Activated naive CD8-positive, alpha-beta T cell treated with anti-CD3 and anti-CD28 coated beads, Interleukin-2, amount 10 ng/mL, durations not matched to agents 7 days and 5 days (primary cell): ENCODE data around the gene ATAD2B. TPM values are rescaled to one million over a fixed set of nuclear protein-coding genes. Genes with fewer than 3 reads are reported as not detected.

ENCODE experiments used
- ATAC-seq: fragments of 150-1000 bp; cut with Tn5 transposase; one replicate; pipeline ENCODE4 v1.10.0; 2021; ENCODE audit warnings: low read depth, moderate library complexity
- POLR2A ChIA-PET: fragments of 350-600 bp; sonication (Branson Sonifier 250); formaldehyde crosslinking; loops from one replicate; lab custom pipeline; 2021; ENCODE audit warnings: antibody characterized with exemption; lab: Charles Lee
- DNase-seq: peaks from one replicate; pipeline ENCODE4 v3.0.0; 2021
- H3K27ac Mint-ChIP-seq: one replicate; pipeline ENCODE4 v1.8.0; 2022; ENCODE audit warnings: mild to moderate bottlenecking, mixed read lengths
- H3K27me3 Mint-ChIP-seq: one replicate; pipeline ENCODE4 v1.8.0; 2022; ENCODE audit warnings: mild to moderate bottlenecking, moderate library complexity, mixed read lengths
- H3K36me3 Mint-ChIP-seq: one replicate; pipeline ENCODE4 v1.8.0; 2021; ENCODE audit warnings: mild to moderate bottlenecking, mixed read lengths
- H3K4me1 Mint-ChIP-seq: one replicate; pipeline ENCODE4 v1.8.0; 2021; ENCODE audit warnings: mixed read lengths
- H3K4me3 Mint-ChIP-seq: one replicate; pipeline ENCODE4 v1.8.0; 2022; ENCODE audit warnings: mild to moderate bottlenecking, moderate library complexity, mixed read lengths
- H3K9me3 Mint-ChIP-seq: one replicate; pipeline ENCODE4 v1.8.0; 2021; ENCODE audit warnings: mixed read lengths
- total RNA-seq, 2 experiments: library from RNA; stranded (reverse); gene quantifications; one replicate each; pipeline ENCODE4 v1.2.3, GENCODE V29; 2021

ATAD2B gene
- total RNA-seq, 2 experiments from 2014 or later = 33.2 to 34.6 TPM

- H3K4me1 Mint-ChIP-seq = no peaks in the 10 kb centered on the region
- H3K27me3 Mint-ChIP-seq = no peaks in the 10 kb centered on the region
- POLR2A ChIA-PET = no interaction called here
- no peak overlapping the region for H3K4me3 Mint-ChIP-seq
- no peak for ATAC-seq
- peaks cover 7% of the 10 kb centered on the region for H3K9me3 Mint-ChIP-seq
- DNase-seq = no peak
- no peak overlapping the region for H3K27ac Mint-ChIP-seq
- peaks cover 50% of the 10 kb centered on the region for H3K36me3 Mint-ChIP-seq
Measured at GRCh38 chr2:23720705-23721453, 206.0 kb downstream of the ATAD2B start.

DNA sequence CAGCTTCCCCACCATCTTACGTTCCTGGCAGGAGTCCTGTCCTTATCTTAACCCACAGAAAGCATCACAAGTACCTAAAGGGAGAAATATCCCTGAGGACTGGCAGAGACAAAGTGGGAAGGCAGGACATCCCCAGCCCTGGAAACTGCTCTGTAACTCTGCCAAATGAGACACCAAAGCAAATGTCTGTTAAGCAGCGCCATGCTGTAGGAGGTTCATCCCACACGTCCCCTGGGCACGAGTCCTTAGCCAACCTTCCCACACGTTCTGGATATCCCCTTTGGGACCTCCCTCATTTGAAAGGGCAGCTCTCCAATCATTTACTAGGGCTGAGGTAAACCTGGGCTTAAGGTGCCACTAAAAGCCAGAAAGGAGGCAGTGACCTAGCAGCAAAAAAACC is 207.2 kb downstream of the ATAD2B start:
- no peak for DNase-seq
- no peaks in the 10 kb centered on the region for H3K4me1 Mint-ChIP-seq
- no peak overlapping the region for H3K4me3 Mint-ChIP-seq
- H3K36me3 Mint-ChIP-seq = peaks cover 41% of the 10 kb centered on the region
- no peak for ATAC-seq
- peaks cover 7% of the 10 kb centered on the region for H3K9me3 Mint-ChIP-seq
- H3K27me3 Mint-ChIP-seq = no peaks in the 10 kb centered on the region
- H3K27ac Mint-ChIP-seq = no peak overlapping the region
- POLR2A ChIA-PET = no interaction called here

DNA sequence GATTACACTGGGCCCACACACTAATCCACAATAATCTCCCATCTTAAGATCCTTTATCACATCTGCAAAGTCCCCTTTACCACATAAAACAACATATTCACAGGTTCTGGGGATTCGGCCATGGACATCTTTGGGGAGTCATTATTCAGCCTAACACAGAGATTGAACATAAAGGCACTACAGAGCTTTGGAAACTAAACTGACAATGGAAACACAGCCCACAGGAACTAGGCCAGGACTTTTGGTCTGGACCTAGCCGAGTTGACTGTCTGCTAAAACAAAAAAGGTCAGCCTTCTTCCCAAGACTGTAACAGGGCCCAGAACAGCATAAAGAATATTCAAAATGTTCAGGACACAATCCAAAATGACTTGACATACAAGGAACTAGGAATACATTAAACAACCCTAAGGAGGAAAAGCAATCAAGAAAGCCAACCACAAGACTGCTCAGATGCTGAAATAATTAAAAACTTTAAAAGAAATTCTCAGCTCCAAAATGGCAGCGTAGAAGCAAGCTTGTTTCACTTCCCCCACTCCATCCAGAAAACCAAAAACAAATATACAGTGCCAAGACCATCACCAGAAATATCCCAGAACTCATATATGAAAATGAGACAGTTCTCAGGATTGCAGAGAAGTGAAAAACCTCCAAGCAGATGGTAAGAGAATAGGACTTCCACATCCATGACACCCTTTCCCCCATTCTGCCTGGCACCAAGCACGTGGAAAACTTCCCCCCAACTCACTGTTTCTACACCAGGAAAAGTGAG is 207.8 kb downstream of the ATAD2B start:
- no peaks in the 10 kb centered on the region for H3K27me3 Mint-ChIP-seq
- H3K4me3 Mint-ChIP-seq = no peak overlapping the region
- peaks cover 41% of the 10 kb centered on the region for H3K36me3 Mint-ChIP-seq
- H3K27ac Mint-ChIP-seq = no peak overlapping the region
- ATAC-seq = no peak
- no peak for DNase-seq
- no peaks in the 10 kb centered on the region for H3K4me1 Mint-ChIP-seq
- H3K9me3 Mint-ChIP-seq = peaks cover 7% of the 10 kb centered on the region
- POLR2A ChIA-PET = no interaction called here

DNA sequence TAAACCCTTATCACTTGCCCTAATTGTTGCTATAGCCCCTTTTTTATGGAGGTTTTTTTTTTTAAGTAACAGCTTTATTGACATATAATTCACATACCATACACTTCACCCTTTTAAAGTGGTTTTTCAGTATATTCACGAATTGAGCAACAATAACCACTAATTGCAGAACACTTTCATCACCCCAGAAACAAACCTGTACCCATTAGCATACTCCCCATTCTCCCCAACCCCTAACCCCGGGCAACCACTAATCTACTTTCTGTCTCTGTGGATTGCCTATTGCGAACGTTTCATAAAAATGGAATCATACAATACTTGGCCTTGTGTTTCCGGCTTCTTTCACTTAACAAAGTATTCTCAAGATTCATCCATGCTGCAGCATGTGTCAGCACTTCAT is 213.6 kb downstream of the ATAD2B start:
- Mint-ChIP-seq H3K27me3 (no peaks in the 10 kb centered on the region), H3K36me3 (peaks cover 7% of the 10 kb centered on the region), H3K4me1 (no peaks in the 10 kb centered on the region), H3K4me3 (no peak overlapping the region), H3K9me3 (no peaks in the 10 kb centered on the region), H3K27ac (no peak overlapping the region)
- no peak for DNase-seq
- ATAC-seq = no peak
- POLR2A ChIA-PET = interaction anchor here (0.7 kb wide), 1 partner anchor 38 kb away, joined by 4 read pairs; no protein-coding TSS in a partner anchor

DNA sequence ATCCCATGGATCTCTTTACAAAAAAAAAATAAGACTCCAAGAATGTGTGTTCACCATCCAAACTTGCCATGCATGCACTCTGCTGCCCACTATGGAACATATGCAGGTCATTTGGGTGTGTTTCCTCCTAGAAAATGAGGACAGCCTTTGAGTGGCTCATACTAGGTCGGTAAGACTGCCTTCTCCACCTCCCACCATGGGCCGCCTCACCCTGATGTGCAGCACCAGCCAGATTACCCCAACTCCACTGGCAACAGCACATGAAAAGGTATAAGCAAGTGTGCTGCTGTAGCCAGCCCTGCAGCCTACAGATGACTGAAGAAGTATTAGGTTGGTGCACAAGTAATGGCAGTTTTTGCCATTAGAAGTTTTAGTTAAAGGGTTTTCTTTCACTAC is 214.2 kb downstream of the ATAD2B start:
- POLR2A ChIA-PET = no interaction called here

DNA sequence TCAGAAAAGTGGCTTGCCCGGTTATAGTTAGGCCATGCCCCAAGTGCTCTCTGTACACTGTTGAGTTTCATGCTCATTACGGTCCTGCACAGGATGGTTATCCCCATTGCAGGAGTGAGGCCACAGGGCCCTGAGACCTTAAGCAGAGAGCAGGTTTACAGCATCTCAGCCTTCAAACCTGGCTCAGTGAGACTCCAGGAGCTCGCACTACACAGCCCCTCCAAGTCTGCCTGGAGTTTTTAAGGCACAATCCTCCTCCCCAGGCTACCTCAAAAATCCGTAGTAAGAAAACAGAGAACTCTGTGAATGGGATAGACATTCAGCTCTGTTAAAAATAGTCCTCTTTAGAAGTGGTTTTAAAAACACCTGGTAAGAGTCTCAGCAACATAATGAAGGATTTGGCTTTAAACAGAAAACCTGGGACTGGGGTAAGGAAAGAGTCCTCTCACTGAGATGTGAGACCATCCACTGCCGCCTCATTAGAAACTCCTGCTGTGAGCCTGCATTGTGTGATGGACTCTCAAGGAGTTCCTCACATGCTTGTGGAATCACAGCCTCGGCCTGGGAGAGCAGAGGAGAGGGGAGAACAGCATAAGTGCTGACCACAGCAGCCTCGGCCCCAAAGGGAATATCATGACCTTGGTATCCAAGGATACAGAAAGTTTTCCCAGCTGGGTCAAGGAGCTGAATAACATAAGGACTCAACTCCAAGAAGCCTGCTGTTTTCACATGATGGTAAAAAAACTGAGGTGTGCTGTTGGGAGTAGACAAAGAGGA is 214.8 kb downstream of the ATAD2B start:
- DNase-seq = no peak
- Mint-ChIP-seq H3K27me3 (no peaks in the 10 kb centered on the region), H3K4me3 (no peak overlapping the region), H3K9me3 (no peaks in the 10 kb centered on the region), H3K36me3 (peaks cover 7% of the 10 kb centered on the region), H3K27ac (no peak overlapping the region), H3K4me1 (no peaks in the 10 kb centered on the region)
- POLR2A ChIA-PET = no interaction called here
- ATAC-seq = no peak

More for the DNA sequence above, 214.2 kb downstream of the ATAD2B start:
- H3K4me1 Mint-ChIP-seq = no peaks in the 10 kb centered on the region
- H3K36me3 Mint-ChIP-seq = peaks cover 7% of the 10 kb centered on the region
- H3K4me3 Mint-ChIP-seq = no peak overlapping the region
- no peaks in the 10 kb centered on the region for H3K9me3 Mint-ChIP-seq
- ATAC-seq (no peak), DNase-seq (no peak)
- no peaks in the 10 kb centered on the region for H3K27me3 Mint-ChIP-seq
- H3K27ac Mint-ChIP-seq = no peak overlapping the region

GRCh38 chr2:23709311-23709710 is 217.6 kb downstream of the ATAD2B start:
- Mint-ChIP-seq H3K27ac (no peak overlapping the region), H3K4me3 (no peak overlapping the region), H3K4me1 (no peaks in the 10 kb centered on the region), H3K36me3 (peaks cover 4% of the 10 kb centered on the region), H3K27me3 (no peaks in the 10 kb centered on the region), H3K9me3 (no peaks in the 10 kb centered on the region)
- DNase-seq (no peak), ATAC-seq (no peak)
- POLR2A ChIA-PET = no interaction called here

GRCh38 chr2:23708771-23709170 is 218.2 kb downstream of the ATAD2B start:
- Mint-ChIP-seq H3K9me3 (no peaks in the 10 kb centered on the region), H3K4me1 (no peaks in the 10 kb centered on the region), H3K4me3 (no peak overlapping the region), H3K27me3 (no peaks in the 10 kb centered on the region), H3K36me3 (peaks cover 4% of the 10 kb centered on the region), H3K27ac (no peak overlapping the region)
- POLR2A ChIA-PET = no interaction called here
- no peak for ATAC-seq
- no peak for DNase-seq

DNA sequence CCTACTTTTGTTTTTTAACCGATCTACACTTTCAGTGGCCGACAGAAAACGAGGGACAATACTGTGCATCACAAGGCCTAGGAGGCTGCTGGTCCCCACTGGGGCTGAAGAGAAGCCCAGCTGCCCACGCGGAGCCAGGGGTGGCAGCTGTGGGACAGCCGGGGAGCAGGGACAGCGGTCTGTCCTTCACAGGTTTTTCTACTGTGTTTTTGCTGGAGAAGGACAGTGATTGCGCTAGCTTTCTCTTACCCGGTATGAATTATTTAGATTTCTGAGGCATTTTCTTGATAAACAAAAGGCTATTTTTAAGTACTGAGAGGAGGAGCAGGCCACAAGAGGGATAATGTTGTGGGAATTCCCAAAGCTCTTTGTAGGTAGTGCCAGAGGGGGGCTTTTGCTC is 219.8 kb downstream of the ATAD2B start:
- no peak for DNase-seq
- no peak for ATAC-seq
- Mint-ChIP-seq H3K27ac (no peak overlapping the region), H3K9me3 (no peaks in the 10 kb centered on the region), H3K4me1 (no peaks in the 10 kb centered on the region), H3K36me3 (peaks cover 4% of the 10 kb centered on the region), H3K4me3 (no peak overlapping the region), H3K27me3 (no peaks in the 10 kb centered on the region)
- POLR2A ChIA-PET = no interaction called here

- Mint-ChIP-seq H3K27ac (no peak overlapping the region), H3K36me3 (peaks cover 4% of the 10 kb centered on the region), H3K4me3 (no peak overlapping the region), H3K9me3 (no peaks in the 10 kb centered on the region), H3K4me1 (no peaks in the 10 kb centered on the region), H3K27me3 (no peaks in the 10 kb centered on the region)
- ATAC-seq (no peak), DNase-seq (no peak)
- POLR2A ChIA-PET = no interaction called here
Measured at GRCh38 chr2:23706613-23707078, 220.3 kb downstream of the ATAD2B start.

- no peak for DNase-seq
- peaks cover 6% of the 10 kb centered on the region for H3K36me3 Mint-ChIP-seq
- H3K9me3 Mint-ChIP-seq = no peaks in the 10 kb centered on the region
- POLR2A ChIA-PET = no interaction called here
- no peak overlapping the region for H3K4me3 Mint-ChIP-seq
- peaks cover 1% of the 10 kb centered on the region for H3K4me1 Mint-ChIP-seq
- no peak overlapping the region for H3K27ac Mint-ChIP-seq
- H3K27me3 Mint-ChIP-seq = no peaks in the 10 kb centered on the region
- ATAC-seq = no peak
Measured at GRCh38 chr2:23705771-23706612, 220.9 kb downstream of the ATAD2B start.

GRCh38 chr2:23703583-23704385 is 223.1 kb downstream of the ATAD2B start:
- peaks cover 5% of the 10 kb centered on the region for H3K36me3 Mint-ChIP-seq
- H3K9me3 Mint-ChIP-seq = no peaks in the 10 kb centered on the region
- DNase-seq (no peak), ATAC-seq (no peak)
- H3K4me1 Mint-ChIP-seq = peaks cover 3% of the 10 kb centered on the region
- no peak overlapping the region for H3K4me3 Mint-ChIP-seq
- no peaks in the 10 kb centered on the region for H3K27me3 Mint-ChIP-seq
- POLR2A ChIA-PET = no interaction called here
- H3K27ac Mint-ChIP-seq = no peak overlapping the region
